ENCODE data around the gene NOTCH1.
"Not testable (repeated sequence)": the region's sequence is repeated elsewhere in the genome, so short reads cannot be mapped to it uniquely, and the experiment has no call there.

NOTCH1 gene

DNA sequence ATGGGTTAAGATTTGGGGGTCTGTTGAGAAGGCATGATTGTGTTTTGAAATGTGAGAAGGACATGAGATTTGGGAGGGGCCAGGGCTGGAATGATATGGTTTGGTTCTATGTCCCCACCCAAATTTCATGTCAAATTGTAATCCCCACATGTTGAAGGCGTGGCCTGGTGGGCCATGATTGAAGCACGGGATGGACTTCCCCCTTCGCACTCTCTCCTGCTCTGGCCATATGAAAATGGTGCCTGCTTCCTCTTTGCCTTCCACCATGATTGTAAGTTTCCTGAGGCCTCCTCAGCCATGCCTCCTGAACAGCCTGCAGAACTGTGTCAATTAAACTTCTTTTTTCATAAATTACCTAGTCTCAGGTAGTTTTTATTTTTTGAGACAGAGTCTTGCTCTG lies 14.7 kb upstream of the NOTCH1 start:
- TF ChIP-seq, protein P1, sequence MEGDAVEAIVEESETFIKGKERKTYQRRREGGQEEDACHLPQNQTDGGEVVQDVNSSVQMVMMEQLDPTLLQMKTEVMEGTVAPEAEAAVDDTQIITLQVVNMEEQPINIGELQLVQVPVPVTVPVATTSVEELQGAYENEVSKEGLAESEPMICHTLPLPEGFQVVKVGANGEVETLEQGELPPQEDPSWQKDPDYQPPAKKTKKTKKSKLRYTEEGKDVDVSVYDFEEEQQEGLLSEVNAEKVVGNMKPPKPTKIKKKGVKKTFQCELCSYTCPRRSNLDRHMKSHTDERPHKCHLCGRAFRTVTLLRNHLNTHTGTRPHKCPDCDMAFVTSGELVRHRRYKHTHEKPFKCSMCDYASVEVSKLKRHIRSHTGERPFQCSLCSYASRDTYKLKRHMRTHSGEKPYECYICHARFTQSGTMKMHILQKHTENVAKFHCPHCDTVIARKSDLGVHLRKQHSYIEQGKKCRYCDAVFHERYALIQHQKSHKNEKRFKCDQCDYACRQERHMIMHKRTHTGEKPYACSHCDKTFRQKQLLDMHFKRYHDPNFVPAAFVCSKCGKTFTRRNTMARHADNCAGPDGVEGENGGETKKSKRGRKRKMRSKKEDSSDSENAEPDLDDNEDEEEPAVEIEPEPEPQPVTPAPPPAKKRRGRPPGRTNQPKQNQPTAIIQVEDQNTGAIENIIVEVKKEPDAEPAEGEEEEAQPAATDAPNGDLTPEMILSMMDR (conservative IDR thresholded peaks at IDR 0.05) = no peak
- H3K27ac ChIP-seq = no peak overlapping the region

DNA sequence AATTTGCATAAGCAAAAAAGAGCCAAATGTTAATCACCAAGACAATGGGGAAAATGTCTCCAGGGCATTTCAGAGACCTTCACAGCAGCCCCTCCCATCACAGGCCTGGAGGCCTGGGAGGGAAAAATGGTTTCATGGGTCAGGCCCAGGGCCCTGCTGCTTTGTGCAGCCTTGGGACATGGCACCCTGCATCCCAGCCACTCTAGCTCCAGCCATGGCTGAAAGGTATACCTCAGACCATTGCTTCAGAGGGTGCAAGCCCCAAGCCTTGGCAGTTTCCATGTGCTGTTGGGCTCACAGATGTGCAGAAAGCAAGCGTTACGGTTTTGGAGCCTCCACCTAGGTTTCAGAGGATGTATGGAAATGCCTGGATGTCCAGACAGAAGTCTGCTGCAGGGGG lies 13.5 kb upstream of the NOTCH1 start:
- not testable (repeated sequence) for H3K27ac ChIP-seq

DNA sequence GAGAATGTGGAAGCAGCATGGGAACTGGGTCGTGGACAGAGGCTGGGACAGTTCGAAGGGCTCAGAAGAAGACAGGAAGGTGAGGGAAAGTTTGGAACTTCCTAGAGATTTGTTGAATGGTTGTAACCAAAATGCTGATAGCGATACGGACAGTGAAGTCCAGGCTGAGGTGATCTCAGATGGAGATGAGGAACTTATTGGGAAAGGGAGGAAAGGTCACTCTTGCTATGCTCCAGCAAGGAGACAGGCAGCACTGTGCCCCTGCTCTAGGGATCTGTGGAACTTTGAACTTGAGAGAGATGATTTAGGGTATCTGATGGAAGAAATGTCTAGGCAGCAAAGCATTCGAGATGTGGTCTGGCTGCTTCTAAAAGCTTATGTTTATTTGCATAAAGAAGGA lies 13.0 kb upstream of the NOTCH1 start:
- H3K27ac ChIP-seq = not testable (repeated sequence)

DNA sequence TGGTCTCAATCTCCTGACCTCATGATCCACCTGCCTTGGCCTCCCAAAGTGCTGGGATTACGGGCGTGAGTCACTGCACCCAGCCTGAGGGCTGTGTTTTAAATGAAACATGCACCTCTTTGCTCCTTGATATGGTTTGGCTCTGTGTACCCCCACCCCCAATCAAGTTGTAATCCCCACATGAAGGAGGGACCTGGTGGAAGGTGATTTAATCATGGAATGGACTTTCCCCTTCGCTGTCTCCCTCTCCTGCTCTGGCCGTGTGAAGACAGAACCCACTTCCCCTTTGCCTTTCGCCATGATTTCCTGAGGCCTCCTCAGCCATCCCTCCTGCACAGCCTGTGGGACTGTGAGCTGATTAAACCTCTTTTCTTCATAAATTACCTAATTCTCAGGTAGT lies 12.5 kb upstream of the NOTCH1 start:
- TF ChIP-seq, protein P1 (conservative IDR thresholded peaks at IDR 0.05) = no peak
- no peak overlapping the region for H3K27ac ChIP-seq

DNA sequence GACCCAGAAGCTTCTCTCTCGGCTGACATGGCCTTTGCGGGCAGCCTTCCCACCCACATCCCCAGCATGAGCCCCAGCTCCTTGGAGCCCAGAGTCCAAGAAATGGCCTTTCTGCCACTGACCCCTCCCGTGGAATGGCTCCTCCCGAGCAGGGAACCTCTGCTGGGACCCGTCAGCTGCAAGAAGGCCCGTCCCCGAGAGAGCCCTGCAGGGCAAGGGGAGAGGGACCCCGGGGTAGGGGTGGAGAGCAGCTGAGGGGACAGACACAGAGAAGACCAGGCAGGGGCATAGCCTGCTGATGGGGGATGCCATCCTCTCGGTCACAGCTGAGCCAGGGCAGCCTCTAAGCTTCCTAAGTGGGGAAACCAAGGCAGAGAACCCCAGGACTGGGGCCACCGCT lies 11.2 kb upstream of the NOTCH1 start:
- H3K27ac ChIP-seq = no peak overlapping the region
- TF ChIP-seq, protein P1 (conservative IDR thresholded peaks at IDR 0.05) = no peak

DNA sequence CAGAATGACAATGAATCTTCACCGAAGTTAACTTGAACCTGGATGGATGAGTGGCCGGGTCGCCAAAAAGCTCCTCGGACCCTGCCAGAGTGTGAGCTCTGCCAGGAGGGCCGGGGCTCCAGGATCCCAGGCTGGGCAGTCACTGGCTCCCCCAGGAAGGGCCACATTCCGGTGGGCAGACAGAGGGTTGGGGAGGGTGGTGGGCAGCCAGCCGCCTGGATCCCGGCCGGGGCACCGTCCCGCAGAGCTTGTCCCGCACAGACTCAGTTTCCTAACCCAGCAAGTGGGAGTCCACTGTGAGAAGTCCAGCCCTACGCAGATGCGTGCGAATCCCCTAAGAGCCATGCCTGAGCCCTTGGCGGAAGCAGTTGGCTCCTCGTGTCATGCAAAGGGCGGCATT lies 10.3 kb upstream of the NOTCH1 start:
- H3K27ac ChIP-seq = no peak overlapping the region
- TF ChIP-seq, protein P1 (conservative IDR thresholded peaks at IDR 0.05) = no peak

DNA sequence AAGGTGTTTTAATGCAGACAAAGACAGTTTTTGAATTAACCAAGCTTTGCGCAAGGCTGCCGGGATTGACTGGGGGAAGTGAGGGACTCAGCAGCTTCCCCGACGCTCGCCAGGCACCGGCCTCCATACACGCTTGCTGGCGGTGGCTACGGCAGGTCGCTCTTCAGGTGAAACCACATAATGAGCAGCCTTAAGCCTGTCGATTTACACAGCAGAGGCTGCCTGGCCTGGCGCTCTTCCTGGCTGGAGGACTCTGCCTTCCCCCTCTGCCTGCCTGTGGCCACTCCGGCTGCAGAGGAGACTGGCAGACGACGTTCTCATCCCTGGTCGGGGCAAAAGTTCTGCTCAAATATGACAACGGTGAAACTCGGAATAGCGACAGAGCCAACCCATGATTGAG lies 9.0 kb upstream of the NOTCH1 start:
- no peak overlapping the region for H3K27ac ChIP-seq

DNA sequence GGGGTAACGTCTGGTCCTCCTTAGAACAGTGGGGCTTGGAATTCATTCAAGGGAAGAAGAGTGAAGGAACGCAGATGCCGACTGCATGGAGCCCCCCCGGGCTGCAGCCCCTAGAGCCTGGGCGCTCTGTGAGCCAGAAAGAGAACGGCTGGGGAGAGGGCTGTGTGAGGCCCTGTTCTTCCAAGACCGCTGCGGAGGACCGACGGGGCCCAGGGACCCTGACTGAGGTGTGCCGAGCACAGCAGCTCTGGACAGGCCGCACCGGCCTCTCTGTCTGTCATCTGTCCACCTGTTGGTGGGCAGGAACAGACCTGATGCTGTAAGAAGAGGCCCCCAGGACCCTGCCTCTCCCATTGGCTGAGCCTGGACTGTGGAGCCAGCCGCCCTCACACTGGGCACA lies 7.7 kb upstream of the NOTCH1 start:
- TF ChIP-seq, protein P1 (conservative IDR thresholded peaks at IDR 0.05) = no peak
- no peak overlapping the region for H3K27ac ChIP-seq

More for the DNA sequence above, 9.0 kb upstream of the NOTCH1 start:
- TF ChIP-seq, protein P1 (conservative IDR thresholded peaks at IDR 0.05) = no peak

DNA sequence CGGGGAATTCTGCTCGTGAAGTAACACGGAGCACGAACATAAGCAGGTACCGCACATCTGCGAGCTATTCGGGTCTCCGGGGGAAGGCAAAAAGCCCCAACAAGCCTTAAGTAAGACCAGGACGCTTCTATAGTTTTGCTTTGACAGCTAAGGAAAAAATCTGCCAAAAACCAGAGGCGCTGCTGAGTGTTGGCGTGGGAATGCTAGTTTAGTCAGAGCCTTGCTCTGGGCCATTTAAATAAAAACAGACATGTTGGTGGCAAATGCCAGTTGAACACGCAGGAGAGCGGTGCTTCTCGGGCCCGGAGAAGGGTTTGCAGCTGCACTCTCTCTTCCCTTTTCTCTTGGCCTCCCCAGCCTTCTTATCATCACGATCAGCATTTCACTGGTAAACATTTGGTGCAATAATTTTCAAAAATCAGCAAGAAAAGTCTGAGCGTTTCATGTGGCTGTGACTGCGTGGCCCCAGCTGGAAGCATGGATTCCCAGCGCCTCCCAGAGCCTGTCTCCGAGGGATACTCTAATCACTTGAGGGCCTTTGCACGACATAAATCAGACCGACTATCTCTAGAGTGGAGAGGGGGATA lies 6.4 kb upstream of the NOTCH1 start:
- H3K27ac ChIP-seq = no peak overlapping the region

More for the DNA sequence above, 6.4 kb upstream of the NOTCH1 start:
- TF ChIP-seq, protein P1 (conservative IDR thresholded peaks at IDR 0.05) = no peak

All from VCaP (cell line).